Head of caudate nucleus (tissue), 42 donors: Measurements from ENCODE around the gene BPIFA1.

ENCODE experiments used
- DNase-seq, 42 donors: peaks; one replicate each; pipeline versions ENCODE4 v3.0.0 to v3.0.0-alpha.2; 2020 to 2021; ENCODE audit warnings: mixed read lengths in 7 of 42
- intact Hi-C: fragments of 100-400 bp; cut with DNase I; formaldehyde crosslinking; loops from one replicate; pipeline ENCODE4 v1.15.0; 2022

The BPIFA1 gene

GRCh38 chr20:33237989-33238388 is 2.2 kb downstream of the BPIFA1 start:
- no peak for DNase-seq
- intact Hi-C loops, result no loop called here

- no peak for DNase-seq
- intact Hi-C loops, result no loop called here
Observed at GRCh38 chr20:33239418-33239817, 3.6 kb downstream of the BPIFA1 start.

GRCh38 chr20:33239979-33240736 is 4.4 kb downstream of the BPIFA1 start:
- intact Hi-C loops, result no loop called here
- DNase-seq, result no peak

- intact Hi-C loops, result no loop called here
- DNase-seq, result no peak
Observed at GRCh38 chr20:33240923-33241322, 5.1 kb downstream of the BPIFA1 start.

- intact Hi-C loops, result no loop called here
- no peak for DNase-seq
Observed at GRCh38 chr20:33242319-33243100, 6.7 kb downstream of the BPIFA1 start.

- intact Hi-C loops, result no loop called here
- DNase-seq, result no peak
Observed at GRCh38 chr20:33246077-33246476, 10.3 kb downstream of the BPIFA1 start.

GRCh38 chr20:33249456-33249855 is 13.7 kb downstream of the BPIFA1 start:
- DNase-seq, result no peak
- intact Hi-C loops, result no loop called here

- no peak for DNase-seq
- intact Hi-C loops, result no loop called here
Observed at GRCh38 chr20:33250666-33251065, 14.9 kb downstream of the BPIFA1 start.

- DNase-seq, result no peak
- intact Hi-C loops, result no loop called here
Observed at GRCh38 chr20:33251496-33251895, 15.7 kb downstream of the BPIFA1 start.

GRCh38 chr20:33252460-33252859 is 16.7 kb downstream of the BPIFA1 start:
- intact Hi-C loops, result no loop called here
- no peak for DNase-seq

GRCh38 chr20:33255005-33255404 is 19.2 kb downstream of the BPIFA1 start:
- DNase-seq, result no peak

GRCh38 chr20:33257237-33257636 is 21.4 kb downstream of the BPIFA1 start:
- intact Hi-C loops, result no loop called here
- DNase-seq, result no peak

More at GRCh38 chr20:33255005-33255404, 19.2 kb downstream of the BPIFA1 start:
- intact Hi-C loops, result no loop called here

GRCh38 chr20:33259371-33259770 is 23.6 kb downstream of the BPIFA1 start:
- intact Hi-C loops, result no loop called here
- DNase-seq, result no peak

GRCh38 chr20:33261465-33261864 is 25.7 kb downstream of the BPIFA1 start:
- DNase-seq, result no peak
- intact Hi-C loops, result no loop called here

- intact Hi-C loops, result no loop called here
- DNase-seq, result peak in 41 of 42 donors; percentile 19 to 87 (median 60)
Observed at GRCh38 chr20:33262658-33263065, 26.9 kb downstream of the BPIFA1 start.

GRCh38 chr20:33263784-33264183 is 28.0 kb downstream of the BPIFA1 start:
- peak in 6 of 42 donors; percentile 10 to 63 (median 26) for DNase-seq
- intact Hi-C loops, result no loop called here

- intact Hi-C loops, result no loop called here
Observed at GRCh38 chr20:33267701-33268100, 31.9 kb downstream of the BPIFA1 start.

GRCh38 chr20:33272155-33272873 is 36.5 kb downstream of the BPIFA1 start:
- intact Hi-C loops, result no loop called here
- peak in 2 of 42 donors; percentile 2 to 16 for DNase-seq

More at GRCh38 chr20:33267701-33268100, 31.9 kb downstream of the BPIFA1 start:
- peak in 1 of 42 donors; percentile 1 for DNase-seq

GRCh38 chr20:33273117-33273851 is 37.5 kb downstream of the BPIFA1 start:
- intact Hi-C loops, result no loop called here
- peak in 25 of 42 donors; percentile 7 to 77 (median 38) for DNase-seq
